ENCODE measurements around the gene MKRN3. TPM values are rescaled to one million over a fixed set of nuclear protein-coding genes. Genes with fewer than 3 reads are reported as not detected.

Gene MKRN3
- total RNA-seq, 6 donors from 2014 or later: 0.55 to 2.3 (median 2.1) TPM; not detected in 3

GRCh38 chr15:23536659-23537058, 28.8 kb upstream of the MKRN3 start:
- Histone ChIP-seq H3K9me3 (no peaks in the 10 kb centered on the region), H3K36me3 (no peaks in the 10 kb centered on the region), H3K27ac (no peak overlapping the region), H3K4me3 (no peak overlapping the region), H3K4me1 (no peaks in the 10 kb centered on the region), H3K27me3 (no peaks in the 10 kb centered on the region)
- DNase-seq (no peak), ATAC-seq (ENCODE audit: low FRiP score in 2 of 2) (no peak)
- WGBS, 2 donors: 61 to 74% methylated on average over 3 of the region's 3 CpGs
- TF ChIP-seq CTCF (IDR thresholded peaks at IDR 0.05) (no peak), POLR2AphosphoS5 (IDR thresholded peaks at IDR 0.05) (no peak), POLR2A (IDR thresholded peaks at IDR 0.05) (no peak), EP300 (IDR thresholded peaks at IDR 0.05) (no peak)

- no peak overlapping the region for H3K27ac ChIP-seq
- 57 to 61% methylated on average over 4 of the region's 4 CpGs for WGBS, 2 donors
- ATAC-seq (ENCODE audit: low FRiP score in 2 of 2) (peak in 1 of 2 donors; percentile 41), DNase-seq (no peak)
- no peaks in the 10 kb centered on the region for H3K27me3 ChIP-seq
- H3K4me3 ChIP-seq: no peak overlapping the region
- TF ChIP-seq POLR2AphosphoS5 (IDR thresholded peaks at IDR 0.05) (no peak), EP300 (IDR thresholded peaks at IDR 0.05) (no peak)
- H3K36me3 ChIP-seq: no peaks in the 10 kb centered on the region
- no peaks in the 10 kb centered on the region for H3K4me1 ChIP-seq
- no peaks in the 10 kb centered on the region for H3K9me3 ChIP-seq
Measured at GRCh38 chr15:23538648-23539047, 26.8 kb upstream of the MKRN3 start.

DNA sequence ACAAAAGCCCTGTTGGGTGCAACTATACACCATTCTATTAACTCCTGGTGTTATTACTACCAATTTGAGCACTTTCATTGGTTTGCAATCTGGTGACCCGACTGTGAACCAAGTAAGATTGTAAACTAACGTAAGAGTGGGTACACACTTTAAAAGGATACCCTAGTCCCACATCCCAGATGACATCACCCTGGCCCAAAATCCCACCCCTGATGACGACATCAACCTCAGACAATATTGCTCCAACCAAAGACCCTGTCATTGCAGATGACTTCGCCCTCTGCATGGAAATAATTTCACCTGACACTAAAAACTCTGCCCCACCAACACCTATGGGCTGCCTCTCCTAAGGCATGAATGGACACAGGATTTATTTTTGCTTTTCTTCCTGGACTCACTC, 25.6 kb upstream of the MKRN3 start:
- H3K27ac ChIP-seq: no peak overlapping the region
- no peak overlapping the region for H3K4me3 ChIP-seq
- no peaks in the 10 kb centered on the region for H3K9me3 ChIP-seq
- no peaks in the 10 kb centered on the region for H3K4me1 ChIP-seq
- no peak for ATAC-seq (ENCODE audit: low FRiP score in 2 of 2)
- H3K36me3 ChIP-seq: no peaks in the 10 kb centered on the region
- no peaks in the 10 kb centered on the region for H3K27me3 ChIP-seq
- DNase-seq: no peak
- 60 to 74% methylated on average over 2 to 4 of the region's 4 CpGs for WGBS, 2 donors
- TF ChIP-seq POLR2AphosphoS5 (IDR thresholded peaks at IDR 0.05) (no peak), EP300 (IDR thresholded peaks at IDR 0.05) (no peak), POLR2A (IDR thresholded peaks at IDR 0.05) (no peak), CTCF (IDR thresholded peaks at IDR 0.05) (no peak)

- no peak overlapping the region for H3K27ac ChIP-seq
Measured at GRCh38 chr15:23546158-23546557, 19.3 kb upstream of the MKRN3 start.

GRCh38 chr15:23548071-23548470, 17.4 kb upstream of the MKRN3 start:
- 46 to 47% methylated on average over 3 of the region's 3 CpGs for WGBS, 2 donors
- H3K9me3 ChIP-seq: no peaks in the 10 kb centered on the region
- TF ChIP-seq POLR2AphosphoS5 (IDR thresholded peaks at IDR 0.05) (no peak), CTCF (IDR thresholded peaks at IDR 0.05) (no peak), EP300 (IDR thresholded peaks at IDR 0.05) (no peak), POLR2A (IDR thresholded peaks at IDR 0.05) (no peak)

More at GRCh38 chr15:23546158-23546557, 19.3 kb upstream of the MKRN3 start:
- TF ChIP-seq POLR2AphosphoS5 (IDR thresholded peaks at IDR 0.05): no peak
- no peak for TF ChIP-seq EP300 (IDR thresholded peaks at IDR 0.05)
- TF ChIP-seq CTCF (IDR thresholded peaks at IDR 0.05): no peak
- no peaks in the 10 kb centered on the region for H3K36me3 ChIP-seq
- H3K4me1 ChIP-seq: no peaks in the 10 kb centered on the region
- H3K4me3 ChIP-seq: no peak overlapping the region
- no peaks in the 10 kb centered on the region for H3K9me3 ChIP-seq
- ATAC-seq (ENCODE audit: low FRiP score in 2 of 2): no peak
- no peaks in the 10 kb centered on the region for H3K27me3 ChIP-seq
- DNase-seq: no peak

More at GRCh38 chr15:23548071-23548470, 17.4 kb upstream of the MKRN3 start:
- ATAC-seq (ENCODE audit: low FRiP score in 2 of 2) (no peak), DNase-seq (no peak)
- Histone ChIP-seq H3K27ac (no peak overlapping the region), H3K4me1 (no peaks in the 10 kb centered on the region), H3K27me3 (no peaks in the 10 kb centered on the region), H3K4me3 (no peak overlapping the region), H3K36me3 (no peaks in the 10 kb centered on the region)

Data from upper lobe of left lung (tissue), 6 donors.